HT-29 (cell line): ENCODE data around the gene PRKG1. TPM values are rescaled to one million over a fixed set of nuclear protein-coding genes. Genes with fewer than 3 reads are reported as not detected.

Source experiments
- DNase-seq: peaks from one replicate; pipeline ENCODE4 v3.0.0-alpha.2; 2015; ENCODE audit warnings: low spot score
- total RNA-seq: library from RNA; depleted of rRNA; stranded (reverse); fragments of >200 nt; shearing (Covaris generic); gene quantifications from 2 replicates; pipeline ENCODE4 v1.2.3, GENCODE V29; 2014

Gene PRKG1
- total RNA-seq, 1 experiment from 2014 or later: not detected

DNA sequence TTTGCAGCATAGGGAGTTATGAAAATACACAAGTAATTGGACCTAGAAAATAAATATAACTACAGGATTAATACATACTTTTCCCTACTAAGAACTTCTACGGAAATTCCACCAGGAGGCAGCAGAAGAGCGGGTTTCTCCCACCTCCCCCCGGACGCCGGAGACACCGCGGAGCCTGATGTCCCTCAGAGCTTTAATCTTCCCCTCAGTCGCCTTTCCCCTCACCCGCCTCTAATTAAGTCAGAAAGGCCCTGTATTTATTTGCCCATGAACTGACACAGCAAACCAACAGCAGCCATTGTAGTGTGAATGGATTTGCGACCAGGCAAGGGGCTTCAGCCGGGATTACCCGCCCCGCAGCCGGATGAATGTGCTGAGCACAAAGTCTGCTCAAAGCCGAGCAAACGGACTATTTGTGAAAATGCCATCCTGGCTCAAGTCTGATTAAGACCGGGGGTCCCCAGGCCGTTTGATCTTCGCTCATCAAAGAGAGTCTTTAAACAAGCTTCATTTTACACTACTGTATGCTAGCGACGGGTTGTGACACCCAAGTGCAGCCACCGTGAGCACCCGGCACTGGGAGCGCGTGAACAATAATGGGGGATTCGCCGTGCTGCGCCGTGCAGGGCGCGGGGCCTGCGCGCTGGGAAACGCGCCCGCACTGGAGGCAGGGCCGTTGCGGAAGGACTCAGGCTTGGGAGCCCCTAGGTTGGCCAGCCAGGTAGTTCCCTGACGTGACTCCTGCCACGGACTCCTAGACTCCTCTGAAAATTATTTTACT is 1234.2 kb downstream of the PRKG1 start:
- DNase-seq: peak; percentile 48

DNA sequence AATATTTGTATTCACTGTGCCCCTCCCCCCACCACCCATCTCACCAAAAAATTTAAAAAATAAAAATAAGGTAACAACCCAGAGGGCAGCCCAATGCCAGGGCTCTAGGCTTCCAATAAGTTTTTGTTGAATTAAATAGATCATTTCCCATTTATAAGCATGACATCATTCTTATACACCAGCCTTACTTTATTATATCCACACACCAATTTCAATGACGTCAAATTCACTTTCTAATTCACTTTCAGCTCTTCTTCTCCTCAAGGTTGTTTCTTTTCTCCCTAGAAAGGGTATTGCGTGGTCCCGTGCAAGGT is 1238.6 kb downstream of the PRKG1 start:
- no peak for DNase-seq

DNA sequence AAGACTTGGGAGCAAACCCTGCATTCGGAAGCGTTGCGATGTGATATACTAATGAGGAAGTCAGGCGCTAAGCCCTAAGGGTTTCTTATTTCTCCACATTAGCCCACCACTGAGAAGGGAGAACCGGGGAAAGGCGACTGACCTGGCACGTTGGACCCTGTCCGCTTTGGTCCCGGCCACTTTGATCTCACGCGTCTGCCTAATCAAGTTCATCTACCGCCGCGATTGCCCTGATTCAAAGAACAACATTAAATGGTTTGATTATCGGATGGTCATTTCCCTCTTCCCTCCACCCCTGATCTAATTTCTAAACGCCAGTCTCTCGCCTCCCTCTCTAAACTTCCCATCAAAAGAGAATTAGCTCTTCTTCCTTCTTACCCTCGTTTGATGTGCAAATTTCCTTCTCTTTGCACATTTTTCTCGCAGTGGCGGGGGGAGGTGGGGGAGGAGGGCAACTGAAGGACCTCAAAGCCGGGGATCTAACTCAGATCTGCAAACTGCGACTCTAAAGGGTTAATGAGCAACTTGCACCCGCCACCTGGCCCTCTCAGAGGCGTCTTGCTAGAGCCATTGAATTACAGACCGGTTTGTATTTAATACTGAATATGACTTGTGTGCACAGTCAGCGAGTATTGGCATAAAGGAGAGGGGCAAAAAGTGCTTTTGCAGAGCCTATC is 1239.1 kb downstream of the PRKG1 start:
- peak; percentile 49 for DNase-seq

DNA sequence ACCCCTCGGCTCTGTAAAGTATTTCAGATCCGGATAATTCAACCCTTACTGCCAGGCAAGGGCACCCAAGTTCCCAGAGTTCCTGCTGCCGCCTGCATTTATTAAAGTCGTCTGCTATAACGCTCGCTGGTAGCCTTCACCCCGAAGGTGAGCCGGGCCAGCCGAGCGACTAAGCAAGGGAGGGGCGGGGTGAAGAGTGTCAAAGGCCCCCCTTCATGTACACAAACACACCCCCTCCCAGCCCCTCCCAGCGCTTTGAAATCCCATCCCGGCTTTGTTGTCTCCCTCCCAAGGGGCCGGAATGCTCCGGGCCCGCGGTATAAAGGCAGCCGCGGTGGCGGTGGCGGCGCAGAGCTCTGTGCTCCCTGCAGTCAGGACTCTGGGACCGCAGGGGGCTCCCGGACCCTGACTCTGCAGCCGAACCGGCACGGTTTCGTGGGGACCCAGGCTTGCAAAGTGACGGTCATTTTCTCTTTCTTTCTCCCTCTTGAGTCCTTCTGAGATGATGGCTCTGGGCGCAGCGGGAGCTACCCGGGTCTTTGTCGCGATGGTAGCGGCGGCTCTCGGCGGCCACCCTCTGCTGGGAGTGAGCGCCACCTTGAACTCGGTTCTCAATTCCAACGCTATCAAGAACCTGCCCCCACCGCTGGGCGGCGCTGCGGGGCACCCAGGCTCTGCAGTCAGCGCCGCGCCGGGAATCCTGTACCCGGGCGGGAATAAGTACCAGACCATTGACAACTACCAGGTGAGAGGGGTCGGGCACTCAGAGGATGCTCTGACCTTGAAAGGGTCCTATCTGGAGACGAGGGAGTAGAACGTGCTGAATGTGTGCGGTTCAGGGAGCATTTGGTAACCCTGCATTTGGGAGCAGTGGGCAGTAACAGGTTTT is 1239.9 kb downstream of the PRKG1 start, which contains the start of gene DKK1:
Gene DKK1, plus strand, starts transcription at position 349 of the 889 bp plus-strand sequence. Its CDS starts 154 bp downstream, at position 503.
- peak; percentile 90 for DNase-seq

DNA sequence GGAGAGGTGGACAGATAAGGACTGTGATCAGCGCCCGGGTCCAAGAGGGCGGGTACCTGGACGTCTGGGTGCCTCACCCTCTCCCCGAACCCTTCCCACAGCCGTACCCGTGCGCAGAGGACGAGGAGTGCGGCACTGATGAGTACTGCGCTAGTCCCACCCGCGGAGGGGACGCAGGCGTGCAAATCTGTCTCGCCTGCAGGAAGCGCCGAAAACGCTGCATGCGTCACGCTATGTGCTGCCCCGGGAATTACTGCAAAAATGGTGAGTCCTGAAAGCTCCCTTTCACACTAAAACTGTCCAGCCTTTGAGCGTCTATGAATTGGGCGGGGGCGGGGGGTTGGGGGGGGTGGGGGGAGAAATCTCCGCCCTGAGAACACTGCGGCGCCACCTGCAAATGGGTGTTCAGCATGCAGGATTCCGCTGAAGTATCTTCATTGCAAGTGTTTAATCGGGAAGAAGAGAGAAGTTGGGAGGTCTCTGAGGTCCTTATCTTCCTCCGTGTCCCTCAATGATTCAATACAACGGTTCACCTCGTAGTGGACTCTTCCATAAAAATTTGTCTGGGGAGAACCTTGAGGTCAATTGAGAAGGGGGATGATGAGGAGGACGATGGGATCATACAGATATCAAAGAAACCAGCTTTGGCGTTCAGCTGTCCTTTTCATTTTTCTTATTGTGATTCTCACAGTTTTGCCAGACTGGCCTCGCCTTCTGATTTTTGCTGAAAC is 1240.7 kb downstream of the PRKG1 start:
- no peak for DNase-seq

DNA sequence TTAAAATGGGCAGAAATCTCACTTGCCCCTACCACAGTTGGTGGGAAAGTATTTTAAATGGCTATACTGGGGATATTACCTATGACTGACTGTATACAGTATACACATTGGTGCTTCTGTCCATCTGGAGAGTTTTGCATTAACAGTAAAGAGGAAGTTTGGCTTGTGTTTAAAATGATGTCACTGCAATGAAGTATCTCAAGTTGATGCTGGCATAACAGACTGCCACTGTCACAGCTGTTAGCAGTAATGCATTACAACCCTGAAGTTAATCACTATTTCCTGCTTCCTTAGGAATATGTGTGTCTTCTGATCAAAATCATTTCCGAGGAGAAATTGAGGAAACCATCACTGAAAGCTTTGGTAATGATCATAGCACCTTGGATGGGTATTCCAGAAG is 1241.7 kb downstream of the PRKG1 start:
- no peak for DNase-seq

DNA sequence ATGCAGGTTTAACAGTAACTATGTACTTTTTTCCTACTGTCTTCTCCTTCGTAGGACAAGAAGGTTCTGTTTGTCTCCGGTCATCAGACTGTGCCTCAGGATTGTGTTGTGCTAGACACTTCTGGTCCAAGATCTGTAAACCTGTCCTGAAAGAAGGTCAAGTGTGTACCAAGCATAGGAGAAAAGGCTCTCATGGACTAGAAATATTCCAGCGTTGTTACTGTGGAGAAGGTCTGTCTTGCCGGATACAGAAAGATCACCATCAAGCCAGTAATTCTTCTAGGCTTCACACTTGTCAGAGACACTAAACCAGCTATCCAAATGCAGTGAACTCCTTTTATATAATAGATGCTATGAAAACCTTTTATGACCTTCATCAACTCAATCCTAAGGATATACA is 1242.2 kb downstream of the PRKG1 start:
- no peak for DNase-seq

DNA sequence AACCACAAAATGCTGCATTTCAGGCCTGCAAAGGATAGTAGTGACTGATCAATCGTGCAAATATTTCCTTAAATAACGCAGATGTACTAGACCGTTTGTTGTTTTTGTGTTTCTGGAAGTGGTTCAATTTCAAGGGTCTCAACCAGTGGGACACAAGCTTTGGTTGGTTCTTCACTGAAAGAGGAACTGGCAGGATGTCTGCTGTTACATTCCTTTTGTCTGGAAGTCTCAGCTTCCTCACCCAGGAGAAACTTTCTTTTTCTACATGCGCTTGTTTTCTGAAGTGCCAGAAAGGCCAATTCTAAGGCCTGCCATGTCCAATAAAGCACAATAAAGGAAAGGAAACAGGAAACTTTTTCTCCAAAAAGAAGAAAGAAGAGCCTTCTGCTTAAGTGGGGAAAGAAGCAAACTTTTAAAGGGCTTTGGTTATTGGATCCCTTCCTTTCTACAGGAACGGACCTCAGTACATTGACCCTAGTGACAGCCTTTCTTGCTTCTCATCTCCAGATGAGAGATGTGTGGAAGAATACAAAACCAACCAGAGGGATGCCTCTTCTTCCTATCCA is 1243.9 kb downstream of the PRKG1 start:
- no peak for DNase-seq

DNA sequence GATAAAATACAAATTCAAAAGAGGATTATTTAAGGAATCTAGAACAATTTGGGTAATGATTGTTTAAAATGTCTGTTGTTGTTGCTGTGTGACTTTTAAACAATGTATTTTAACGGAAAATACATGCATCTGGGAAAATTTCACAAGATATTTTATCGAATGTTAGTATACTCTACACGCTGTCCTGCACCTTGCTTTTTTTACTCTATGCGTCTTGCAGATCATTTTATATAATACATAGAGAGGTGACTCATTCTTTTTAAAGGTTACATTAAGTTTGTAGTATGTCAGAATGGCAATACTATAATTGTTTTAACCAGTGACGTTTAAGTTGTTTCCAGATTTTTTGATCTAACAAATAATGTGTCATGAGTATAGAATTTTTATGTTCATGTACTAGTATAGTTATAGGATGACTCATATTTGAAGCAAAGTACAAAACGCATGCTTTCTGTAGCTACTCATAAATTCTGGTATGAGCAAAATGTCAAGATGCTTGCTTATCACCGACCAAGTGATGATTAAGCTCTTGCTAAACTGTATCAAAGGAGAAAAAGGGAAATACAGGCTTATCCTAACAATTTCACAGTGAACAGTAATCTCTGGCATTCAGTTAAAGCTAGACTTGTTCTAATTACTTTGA is 1244.7 kb downstream of the PRKG1 start:
- DNase-seq: peak; percentile 70

DNA sequence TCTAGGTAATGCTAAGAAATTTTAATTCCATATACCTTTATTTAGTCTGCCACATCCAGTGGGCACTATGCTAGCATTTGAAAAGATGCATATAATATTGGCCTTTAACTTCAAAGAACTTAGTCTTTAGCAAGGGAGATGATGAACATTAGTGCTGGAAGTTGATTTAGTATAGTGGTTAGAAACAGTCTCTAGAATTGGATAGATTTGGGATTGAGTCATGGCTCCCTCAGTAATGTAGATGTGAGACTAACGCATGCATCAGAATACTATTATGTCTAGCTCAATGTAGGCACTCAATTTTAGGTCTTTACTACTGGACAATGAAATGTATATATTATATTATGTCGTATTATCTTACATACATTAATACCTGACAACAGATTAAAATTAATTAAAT is 1245.6 kb downstream of the PRKG1 start:
- no peak for DNase-seq

DNA sequence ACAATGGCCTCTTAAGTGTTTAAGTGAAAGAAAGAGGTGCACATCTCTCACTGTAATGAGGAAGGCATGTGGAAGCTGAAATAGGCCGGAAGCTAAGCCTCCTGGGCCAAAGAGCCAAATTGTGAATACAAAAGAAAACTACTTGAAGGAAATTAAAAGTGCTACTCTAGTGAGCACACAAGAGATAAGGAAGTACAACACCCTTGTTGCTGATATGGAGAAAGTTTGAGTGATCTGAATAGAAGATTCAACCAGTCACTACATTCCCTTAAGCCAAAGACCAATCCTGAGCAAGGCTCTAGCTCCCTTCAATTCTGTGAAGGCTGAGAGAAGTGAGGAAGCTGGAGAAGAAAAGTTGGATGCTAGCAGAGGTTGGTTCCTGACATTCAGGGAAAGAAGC is 1248.0 kb downstream of the PRKG1 start:
- no peak for DNase-seq

DNA sequence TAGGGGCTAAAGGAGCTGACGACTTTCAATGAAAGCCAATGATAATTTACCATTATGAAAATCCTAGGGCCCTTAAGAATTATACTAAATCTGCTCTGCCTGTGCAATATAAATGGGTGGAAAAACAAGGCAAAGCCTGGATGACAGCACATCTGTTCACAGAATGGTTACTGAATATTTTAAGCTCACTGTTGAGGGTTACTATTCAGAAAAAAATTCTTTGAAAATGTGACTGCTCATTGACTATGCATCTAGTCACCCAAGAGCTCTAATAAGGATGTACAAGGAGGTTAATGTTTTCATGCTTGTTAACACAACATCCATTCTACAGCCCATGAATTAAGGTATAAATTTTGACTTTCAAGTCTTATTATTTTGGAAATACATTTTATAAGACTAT is 1248.6 kb downstream of the PRKG1 start:
- DNase-seq: no peak

DNA sequence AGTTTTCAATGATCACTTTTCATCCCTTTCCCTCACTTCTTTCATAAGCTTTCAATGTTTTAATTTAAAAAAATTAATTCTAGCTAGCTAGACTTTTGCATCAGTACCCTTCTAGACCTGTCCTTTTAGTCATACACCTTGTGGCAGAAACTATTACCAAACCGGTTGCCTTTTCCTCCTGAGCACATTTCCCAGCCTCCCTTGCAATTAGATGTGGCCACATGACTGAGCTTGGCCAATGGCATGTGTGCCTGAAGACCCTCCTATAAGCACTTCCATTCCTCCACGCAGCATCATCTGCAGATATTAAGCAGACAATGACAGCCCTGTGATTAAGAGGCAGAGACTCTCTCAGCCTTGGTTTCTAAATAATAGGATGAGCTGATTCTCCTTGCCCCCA is 1252.1 kb downstream of the PRKG1 start:
- no peak for DNase-seq

DNA sequence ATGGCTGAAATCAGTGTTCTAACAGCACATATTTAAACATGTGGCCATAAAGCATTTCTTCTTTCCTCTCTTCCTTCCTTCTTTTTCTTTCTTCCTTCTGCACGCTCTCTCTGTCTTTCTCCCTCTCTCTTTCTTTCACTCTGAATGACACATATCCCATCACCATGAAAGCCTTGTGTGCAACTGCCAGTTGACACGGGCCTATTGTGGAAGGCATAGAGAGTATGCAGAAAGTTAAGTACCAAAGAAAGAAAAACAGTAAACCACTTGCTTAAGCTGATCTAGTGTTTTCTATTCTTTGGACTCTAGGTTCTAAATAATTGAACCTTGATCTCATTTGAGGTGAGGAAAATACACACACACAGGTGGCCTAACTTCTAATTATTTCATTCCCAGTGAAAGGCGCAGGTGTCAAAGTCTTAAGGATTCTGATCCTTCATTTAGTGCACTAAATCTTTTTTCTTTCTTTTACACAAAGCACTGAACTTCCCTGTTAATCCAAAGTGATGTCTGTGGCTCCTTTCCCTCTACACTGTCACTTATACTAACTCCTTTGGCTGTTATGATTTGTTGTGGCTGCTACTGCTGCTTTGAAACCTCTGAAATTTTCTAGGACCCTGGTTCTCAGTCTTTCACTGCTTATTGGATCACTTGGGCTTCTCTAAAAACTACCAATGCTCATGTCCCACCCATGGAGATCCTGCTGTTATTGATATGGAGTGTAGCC is 1257.5 kb downstream of the PRKG1 start:
- no peak for DNase-seq

DNA sequence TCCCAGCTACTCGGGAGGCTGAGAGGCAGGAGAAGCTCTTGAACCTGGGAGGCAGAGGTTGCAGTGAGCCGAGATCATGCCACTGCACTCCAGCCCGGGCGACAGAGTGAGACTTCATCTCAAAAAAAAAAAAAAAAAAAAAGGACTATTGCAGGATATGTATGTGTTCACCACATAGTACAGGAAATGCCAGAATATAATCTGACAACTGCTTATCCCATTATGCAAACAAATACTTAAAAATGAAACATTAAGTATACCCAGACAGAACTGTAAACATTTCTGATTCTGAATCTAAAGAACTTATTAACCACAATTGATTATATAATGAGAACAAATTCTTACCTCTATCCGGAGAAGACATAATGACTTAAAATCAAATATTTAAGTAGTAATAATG is 1258.5 kb downstream of the PRKG1 start:
- DNase-seq: no peak

DNA sequence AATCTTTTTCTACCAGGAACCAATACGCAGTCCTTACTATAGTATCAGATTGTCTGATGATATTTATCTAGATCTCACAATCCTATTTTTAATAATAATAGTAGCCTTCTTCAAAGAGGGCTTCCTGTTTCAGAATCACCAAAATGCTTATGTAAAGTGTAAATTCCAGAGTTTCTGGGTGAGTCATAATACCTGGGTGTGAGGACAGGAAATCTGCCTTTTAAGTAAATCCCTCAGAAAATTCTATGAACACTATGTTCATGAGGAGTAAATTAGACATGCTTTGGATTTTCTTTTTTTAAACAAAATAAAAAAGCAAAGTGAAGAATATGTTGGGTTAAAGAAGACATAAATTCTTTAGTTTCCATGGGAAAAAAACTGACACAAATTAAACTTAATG is 1260.3 kb downstream of the PRKG1 start:
- DNase-seq: no peak

DNA sequence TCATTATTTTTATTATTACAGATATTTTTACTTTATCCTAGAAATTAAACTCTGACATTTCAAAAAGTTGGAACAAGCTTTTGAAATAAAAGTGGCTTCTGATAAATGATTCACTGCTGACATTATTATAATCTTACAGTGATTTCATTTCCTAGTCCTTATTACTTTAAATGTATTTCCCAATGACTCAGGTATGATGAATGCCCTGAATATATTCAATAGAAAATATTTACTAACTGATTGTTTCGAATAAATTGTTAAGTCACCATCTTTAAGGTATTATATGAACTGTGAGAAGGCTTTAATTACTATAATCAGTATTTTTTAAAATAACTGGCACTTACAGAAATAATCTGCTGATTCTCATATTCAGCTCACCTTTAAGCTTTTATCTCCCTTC is 1261.4 kb downstream of the PRKG1 start:
- no peak for DNase-seq

DNA sequence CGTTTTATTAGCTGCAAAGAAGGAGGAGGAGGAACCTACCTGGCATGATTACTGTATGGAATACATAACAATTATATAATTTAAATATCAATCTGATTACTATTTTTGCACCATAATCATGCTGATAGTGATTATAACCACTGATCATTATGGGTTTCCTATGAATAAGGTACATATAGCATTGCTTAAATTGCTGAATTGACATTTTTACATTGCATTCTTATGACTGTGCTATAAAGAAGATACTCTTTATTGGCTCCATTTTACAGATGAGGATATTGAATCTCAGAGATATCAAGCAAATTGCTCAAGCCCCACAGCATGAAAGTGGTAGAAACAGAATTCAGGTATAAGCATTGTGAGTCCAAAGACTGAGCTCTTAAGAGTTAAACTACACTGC is 1262.9 kb downstream of the PRKG1 start:
- no peak for DNase-seq

DNA sequence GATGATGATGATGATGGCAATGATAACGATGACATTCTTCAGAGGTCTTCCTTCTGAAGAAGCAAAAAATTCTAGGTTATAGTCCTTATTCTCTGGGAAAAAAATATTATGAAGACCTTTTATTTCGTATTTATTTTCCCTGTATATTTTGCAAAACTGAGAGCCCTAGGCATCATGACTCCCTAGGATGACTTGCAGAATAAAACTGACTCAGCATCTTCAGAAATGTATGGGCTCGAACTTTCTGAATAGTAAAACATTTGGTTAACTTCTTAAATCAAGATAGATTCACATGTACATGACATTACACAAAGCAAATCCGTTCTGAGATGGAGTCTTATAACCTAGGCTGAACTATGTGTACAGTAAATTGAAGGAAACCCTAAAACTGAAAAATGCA is 1269.2 kb downstream of the PRKG1 start:
- no peak for DNase-seq
